ENCODE measurements around the gene CBL.

- no peak for TF ChIP-seq YY1 (IDR thresholded peaks at IDR 0.05; ENCODE audit: low read depth, low read length)
- TF ChIP-seq SRF (IDR thresholded peaks at IDR 0.05; ENCODE audit: low read depth in 2 of 2, low read length in 2 of 2) = no peak
- no peak for TF ChIP-seq ESRRA (IDR thresholded peaks at IDR 0.05; ENCODE audit: low read length)
- TF ChIP-seq MAX (IDR thresholded peaks at IDR 0.05; ENCODE audit: low read depth, low read length) = no peak
- TF ChIP-seq E2F4 (IDR thresholded peaks at IDR 0.05; ENCODE audit: low read depth, low read length) = no peak
- TF ChIP-seq CTCF (IDR thresholded peaks at IDR 0.05 in 2 of 3, conservative IDR thresholded peaks at IDR 0.05 in 1 of 3; ENCODE audit: control insufficient read depth in 2 of 3, extremely low read depth in 1 of 3, insufficient read depth in 1 of 3, low read depth in 3 of 3, low read length in 3 of 3) = no peak
- TF ChIP-seq GABPA (IDR thresholded peaks at IDR 0.05; ENCODE audit: low read depth) = no peak
- no peak for TF ChIP-seq ZBTB11 (CRISPR knock-in tag; IDR thresholded peaks at IDR 0.05)
- no peak for TF ChIP-seq IRF3 (IDR thresholded peaks at IDR 0.05)
- no peak for TF ChIP-seq NRF1 (conservative IDR thresholded peaks at IDR 0.05; ENCODE audit: low read depth, low read length)
Measured at GRCh38 chr11:119198925-119199324, 7.2 kb upstream of the CBL start.

All from GM12878 (cell line).